Ramos (cell line): ENCODE measurements around the gene ARCN1.
"Not testable (repeated sequence)": the region's sequence is repeated elsewhere in the genome, so short reads cannot be mapped to it uniquely, and the experiment has no call there.

Experiments
- in situ Hi-C: fragments of 300-500 bp; cut with MboI; formaldehyde crosslinking; loops from one replicate; pipeline ENCODE4 v1.14.3; 2022; ENCODE audit warnings: low sequenced_read_pairs; ENCODE audit not compliant: unreplicated experiment

ARCN1 gene

DNA sequence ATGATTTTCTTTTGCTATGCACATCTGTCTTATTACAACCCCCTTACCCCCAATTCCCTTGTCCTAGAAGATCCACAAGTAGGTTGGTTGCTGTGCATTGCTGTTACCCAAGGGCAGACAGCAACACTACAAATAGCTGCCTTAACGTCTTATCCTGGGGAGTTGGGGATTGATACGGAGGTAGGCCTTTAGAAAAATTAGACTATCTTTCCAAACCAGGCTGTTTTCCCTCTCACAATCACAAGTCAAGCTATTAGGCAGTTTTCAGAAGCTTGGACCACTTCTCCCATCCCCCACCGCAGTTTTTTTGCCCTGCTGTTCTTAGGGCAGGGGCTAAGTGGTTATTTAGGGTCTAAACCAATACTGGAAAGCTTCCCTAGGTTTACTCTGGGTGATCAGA, 32.4 kb downstream of the ARCN1 start:
- in situ Hi-C loops, result no loop called here

DNA sequence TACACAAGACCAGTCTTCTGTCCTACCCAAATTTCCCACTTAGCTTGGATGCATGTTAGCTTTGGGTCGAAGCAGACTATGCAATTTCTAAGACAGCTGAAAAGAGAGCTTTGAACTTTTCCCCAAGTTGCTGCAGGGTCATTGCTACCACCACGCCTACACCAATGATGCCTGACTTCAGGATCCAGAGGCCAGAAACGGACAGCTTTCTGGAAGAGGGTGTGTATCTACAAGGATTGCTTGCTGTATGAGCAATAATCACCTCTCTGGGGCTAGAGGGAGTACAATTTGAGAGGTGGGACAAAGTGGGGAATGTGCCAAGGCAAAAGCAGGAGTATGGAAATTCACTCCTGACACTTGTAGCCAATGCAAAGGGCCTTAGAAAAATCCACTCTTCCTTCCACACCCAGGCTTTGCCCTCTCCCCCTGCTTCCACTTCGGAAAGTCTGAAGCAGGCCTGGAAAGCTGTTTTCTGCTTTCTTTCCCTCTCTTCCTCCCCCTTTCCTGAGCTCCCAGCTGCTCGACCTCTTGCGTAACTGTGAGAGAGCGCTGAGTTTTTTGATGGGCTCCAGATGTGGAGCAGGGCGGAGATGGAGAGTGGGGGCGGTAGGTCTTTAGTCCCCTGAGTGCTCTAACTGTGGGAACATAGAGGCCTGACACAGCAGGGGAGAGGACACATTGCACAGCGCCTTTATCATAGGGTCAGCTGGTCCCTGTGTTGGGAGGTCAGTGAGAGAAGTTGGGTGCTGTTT, 33.1 kb downstream of the ARCN1 start:
- in situ Hi-C loops, result no loop called here

DNA sequence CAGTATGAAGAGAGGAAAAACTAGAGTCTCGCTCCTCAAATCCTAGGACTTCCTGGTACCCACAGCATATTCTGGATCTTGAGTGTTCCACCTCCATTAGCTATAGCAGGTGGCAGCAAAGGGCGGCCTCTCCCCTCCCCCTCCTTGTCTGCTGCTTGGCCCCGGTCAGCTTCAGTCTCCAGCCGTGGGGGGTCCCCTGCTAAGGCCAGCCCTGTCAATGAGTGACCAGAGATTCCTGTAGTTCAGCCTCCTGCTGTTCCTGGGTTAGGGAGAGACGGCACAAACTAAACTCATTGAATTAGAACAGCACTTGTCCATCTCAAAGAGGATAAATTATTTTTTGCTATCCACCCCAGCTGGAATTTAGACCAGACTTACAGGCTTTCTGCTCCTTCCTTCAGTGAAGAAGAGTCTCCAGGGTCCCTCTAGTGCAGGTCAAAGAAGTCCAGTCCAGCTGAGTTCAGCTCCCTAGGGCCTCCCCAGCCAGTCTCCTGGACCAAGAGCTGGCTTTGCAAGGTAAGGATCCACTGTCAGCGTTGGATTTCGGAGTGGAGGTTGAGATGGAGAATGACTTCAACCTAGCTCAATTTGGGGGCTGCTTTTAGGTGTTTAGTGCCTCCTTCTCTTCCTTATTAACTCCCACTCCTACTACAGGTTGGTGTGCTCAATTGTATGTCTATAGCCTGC, 34.1 kb downstream of the ARCN1 start:
- in situ Hi-C loops, result no loop called here

DNA sequence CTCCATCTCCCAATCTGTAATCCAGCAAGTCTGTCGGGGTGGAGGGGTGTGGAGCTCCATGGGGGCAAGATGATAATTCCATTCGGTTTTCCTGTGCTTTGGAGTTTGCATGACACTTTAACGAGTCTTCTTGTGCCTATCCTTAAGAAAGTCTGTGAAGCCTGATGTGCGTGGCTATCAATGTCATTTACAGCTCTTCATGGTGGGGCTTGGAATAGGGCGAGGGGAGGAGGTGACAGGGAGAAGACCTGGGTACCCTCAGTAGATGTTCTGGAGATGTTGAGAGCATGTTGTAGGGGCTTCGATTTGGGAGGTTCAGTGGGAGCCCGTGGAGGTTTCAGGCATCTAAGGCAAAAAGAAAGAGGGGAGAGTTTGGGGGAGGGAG, 34.6 kb downstream of the ARCN1 start:
- in situ Hi-C loops, result no loop called here

GRCh38 chr11:118607401-118608359, 35.5 kb downstream of the ARCN1 start, which contains the start of gene PHLDB1:
Gene PHLDB1 (plus strand): TSS chr11:118607615. CDS start chr11:118613837, 6,222 bp downstream.
- in situ Hi-C loops, result no loop called here

DNA sequence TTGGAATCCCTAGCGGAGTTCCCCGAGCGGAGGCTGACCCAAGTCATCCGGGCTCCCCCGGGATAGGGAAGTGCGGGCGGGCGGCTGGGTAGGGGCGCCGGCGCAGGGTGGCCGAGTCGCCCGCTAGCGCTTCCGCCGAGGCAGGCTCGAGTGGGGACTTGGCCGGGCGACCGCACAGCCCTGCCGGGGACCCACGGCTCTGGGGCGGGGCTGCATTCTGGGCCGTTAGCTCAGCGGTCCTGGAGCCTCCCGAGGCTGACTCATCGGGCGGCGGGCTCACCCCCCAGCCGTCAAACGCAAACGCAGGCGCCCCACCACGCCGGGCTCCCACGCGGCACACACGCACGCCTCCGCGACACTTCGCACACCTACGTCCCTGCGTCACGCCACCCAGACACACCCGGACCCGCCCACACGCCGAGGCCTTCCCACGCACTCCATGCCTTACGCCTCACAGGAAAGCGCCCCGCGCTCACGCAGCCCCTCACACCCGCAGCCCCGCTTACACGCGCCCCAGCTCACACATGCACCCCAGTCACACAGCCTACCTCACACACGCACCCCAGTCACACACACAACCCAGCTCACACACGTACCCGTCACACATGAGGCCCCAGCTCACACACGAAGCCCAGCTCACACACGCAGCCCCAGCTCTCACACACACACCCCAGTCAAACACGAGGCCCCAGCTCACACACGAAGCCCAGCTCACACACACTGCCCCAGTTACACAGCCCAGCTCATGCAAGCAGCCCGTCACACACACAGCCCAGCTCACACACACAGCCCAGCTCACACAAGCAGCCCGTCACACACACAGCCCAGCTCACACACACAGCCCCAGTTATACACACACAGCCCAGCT, 36.4 kb downstream of the ARCN1 start:
- in situ Hi-C loops, result no loop called here

- in situ Hi-C loops, result no loop called here
Measured at GRCh38 chr11:118609380-118610224, 37.4 kb downstream of the ARCN1 start.

- in situ Hi-C loops, result no loop called here
Measured at GRCh38 chr11:118610225-118610772, 38.1 kb downstream of the ARCN1 start.

DNA sequence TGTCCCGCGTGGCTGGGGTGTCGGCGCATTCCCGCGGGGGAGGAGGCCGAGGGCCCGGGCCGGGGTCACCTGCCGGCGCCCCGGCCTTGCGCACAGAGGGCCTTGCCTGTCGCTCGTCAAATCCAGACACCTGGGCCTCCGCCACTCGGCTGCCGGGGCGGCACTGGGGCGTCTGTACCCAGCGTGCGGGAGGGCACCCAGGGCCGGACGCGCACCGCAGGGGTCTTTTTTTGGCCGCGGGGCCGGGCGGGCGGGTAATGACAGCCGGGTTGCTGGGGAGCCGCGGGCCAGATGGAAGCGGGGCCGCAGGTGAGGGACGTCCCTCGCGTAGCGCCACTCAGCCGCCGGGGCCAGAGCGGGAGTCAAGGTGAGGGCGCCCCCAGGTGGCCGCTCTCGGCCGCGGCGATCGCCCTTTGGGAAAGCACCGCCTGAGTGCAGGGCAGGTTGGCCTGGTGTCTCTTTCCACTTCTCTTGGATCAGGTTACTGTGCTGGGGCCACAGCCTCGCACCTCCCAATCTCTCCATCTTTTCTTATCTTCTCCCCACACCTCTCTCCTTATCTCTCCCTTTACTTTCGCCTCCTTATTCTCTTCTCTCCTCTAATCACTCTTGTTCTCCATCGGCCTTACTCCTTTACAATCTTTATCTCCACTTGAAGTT, 38.7 kb downstream of the ARCN1 start:
- in situ Hi-C loops, result no loop called here

DNA sequence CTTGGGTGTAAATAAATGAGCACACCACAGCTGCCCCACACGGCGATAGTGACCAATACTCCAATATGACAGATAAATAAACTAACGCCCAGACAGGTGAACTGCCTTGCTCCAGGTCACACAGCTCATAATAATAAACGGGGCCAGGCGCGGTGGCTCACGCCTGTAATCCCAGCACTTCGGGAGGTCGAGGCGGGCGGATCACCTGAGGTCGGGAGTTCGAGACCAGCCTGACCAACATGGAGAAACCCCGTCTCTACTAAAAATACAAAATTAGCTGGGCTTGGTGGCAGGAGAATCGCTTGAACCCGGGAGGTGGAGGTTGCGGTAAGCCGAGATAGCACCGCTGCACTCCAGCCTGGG, 39.2 kb downstream of the ARCN1 start:
- in situ Hi-C loops, result not testable (repeated sequence)

DNA sequence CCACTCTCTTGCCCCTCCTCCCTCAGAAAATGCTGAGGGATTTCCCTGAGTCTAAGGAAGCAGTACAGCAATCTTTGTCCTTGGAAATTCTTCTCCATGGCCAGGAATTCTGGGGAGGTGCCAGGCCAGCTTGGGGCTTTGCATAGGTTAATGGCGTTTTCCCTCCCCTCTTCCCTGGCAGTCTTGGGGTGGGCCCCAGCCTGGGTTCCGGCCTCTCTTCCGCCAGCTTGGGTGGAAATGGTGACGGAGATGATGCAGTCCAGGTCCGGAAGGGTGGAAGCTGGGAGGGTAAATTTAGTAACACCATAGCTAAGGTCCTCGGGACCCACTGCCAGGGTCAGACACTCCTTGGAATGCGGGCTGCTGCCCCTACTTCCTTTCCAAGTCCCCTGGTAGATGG, 40.2 kb downstream of the ARCN1 start:
- in situ Hi-C loops, result no loop called here

DNA sequence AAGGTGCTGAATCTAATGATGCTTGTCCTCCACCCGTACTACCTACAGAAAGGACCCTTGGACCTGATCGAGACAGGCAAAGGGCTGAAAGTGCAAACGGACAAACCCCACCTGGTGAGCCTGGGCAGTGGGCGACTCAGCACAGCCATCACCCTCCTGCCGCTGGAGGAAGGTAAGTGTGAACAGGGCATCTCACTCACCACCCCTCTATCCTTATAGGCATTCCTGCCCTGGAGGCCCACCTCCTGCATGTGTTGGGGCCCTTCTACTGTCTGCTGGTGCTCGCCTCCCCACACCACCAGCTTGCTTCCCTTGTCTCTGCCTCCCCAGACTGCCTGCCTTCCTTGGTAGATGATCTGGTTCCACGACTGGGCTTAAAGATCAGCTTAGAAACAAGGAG, 42.3 kb downstream of the ARCN1 start:
- in situ Hi-C loops, result no loop called here

GRCh38 chr11:118615282-118615975, 43.2 kb downstream of the ARCN1 start:
- in situ Hi-C loops, result no loop called here

DNA sequence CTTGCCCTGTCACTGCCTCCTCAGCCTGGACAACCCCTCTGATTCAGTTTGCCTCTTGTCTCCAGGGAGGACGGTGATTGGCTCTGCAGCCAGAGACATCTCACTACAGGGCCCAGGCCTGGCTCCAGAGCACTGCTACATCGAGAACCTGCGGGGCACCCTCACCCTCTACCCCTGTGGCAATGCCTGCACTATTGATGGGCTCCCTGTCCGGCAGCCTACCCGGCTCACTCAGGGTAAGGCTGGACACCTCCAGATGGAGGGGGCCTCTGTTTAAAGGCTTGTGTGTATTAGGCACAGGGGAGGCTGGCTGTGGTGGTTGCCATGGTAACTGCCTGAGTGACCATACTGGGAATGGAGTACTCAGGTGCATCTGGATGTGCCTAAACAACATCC, 43.8 kb downstream of the ARCN1 start:
- in situ Hi-C loops, result no loop called here

DNA sequence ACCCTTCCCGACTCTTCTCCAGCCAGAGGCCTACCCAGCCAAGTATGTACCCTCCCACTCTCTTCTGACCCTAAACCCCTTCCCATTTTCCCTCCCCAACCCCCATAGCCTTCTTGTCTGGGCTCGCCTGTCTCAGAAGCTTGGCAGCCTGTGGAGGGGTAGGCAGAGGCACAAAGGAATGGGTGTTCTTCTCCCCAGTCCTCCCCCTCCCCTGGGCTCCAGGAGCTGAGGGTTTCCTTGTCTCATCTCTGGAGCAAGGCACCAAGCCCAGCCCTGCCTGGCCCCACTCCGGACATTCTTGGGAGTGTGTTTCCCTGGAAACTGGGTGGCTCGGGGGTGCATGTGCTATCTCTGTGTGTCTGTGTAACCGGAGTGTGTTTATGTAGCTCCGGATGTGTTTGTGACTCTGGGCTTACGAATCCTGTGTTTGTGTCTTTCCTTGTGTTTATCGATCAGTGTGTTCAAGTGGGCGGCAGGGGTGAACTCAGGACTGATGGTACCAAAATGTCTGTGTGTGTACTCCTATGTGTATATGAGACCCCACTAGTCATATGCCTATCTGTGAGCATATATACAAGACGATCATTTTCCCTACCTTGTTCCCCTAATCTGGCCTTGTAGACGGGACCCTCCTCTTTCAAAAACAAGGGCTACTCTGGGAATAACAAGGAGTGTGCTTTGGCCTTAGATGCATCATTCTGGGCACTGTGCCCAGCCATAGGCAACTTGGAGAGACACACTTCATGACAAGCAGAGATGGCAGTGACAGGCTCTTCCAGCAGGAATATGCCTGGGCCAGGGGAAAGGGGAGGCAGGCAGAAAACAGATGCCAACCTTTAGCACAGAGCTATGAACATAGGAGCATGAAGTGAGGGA, 46.1 kb downstream of the ARCN1 start:
- in situ Hi-C loops, result no loop called here

DNA sequence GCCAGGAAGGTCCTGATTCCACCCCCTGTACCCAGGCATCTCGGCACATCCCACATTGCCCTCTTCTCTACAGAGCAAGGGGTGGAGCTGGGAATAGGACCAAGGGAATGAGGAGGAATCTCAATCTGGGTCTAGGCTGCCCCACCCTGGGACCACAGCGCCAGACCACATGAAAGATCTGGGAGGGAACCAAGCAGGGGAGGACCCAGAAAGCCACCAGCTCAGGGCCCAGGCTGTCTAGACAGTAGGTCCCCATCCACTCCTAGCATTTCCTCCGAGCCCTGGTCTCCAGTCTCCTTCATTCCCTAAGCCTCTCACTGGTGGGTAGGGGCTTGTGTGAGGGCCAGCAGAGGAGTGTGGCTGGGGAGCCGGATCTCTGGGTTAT, 46.8 kb downstream of the ARCN1 start:
- in situ Hi-C loops, result no loop called here
